Endodermal cell (in vitro differentiated cells): ENCODE data around the gene ZNF384. TPM values are rescaled to one million over a fixed set of nuclear protein-coding genes. Genes with fewer than 3 reads are reported as not detected.

Experiments used
- DNase-seq: peaks from one replicate; pipeline ENCODE4 v3.0.0-alpha.2; 2017
- H3K27ac ChIP-seq: 2 replicates; pipeline ENCODE4 v1.5.1; 2013; ENCODE audit warnings: mild to moderate bottlenecking, low read depth, low read length, moderate library complexity
- H3K27me3 ChIP-seq: 2 replicates; pipeline ENCODE4 v1.6.1; 2013; ENCODE audit warnings: mild to moderate bottlenecking, low read length, moderate library complexity; ENCODE audit not compliant: insufficient read depth, control insufficient read depth, poor library complexity, severe bottlenecking
- H3K36me3 ChIP-seq: 2 replicates; pipeline ENCODE4 v1.7.0; 2013; ENCODE audit warnings: mild to moderate bottlenecking, low read length, moderate library complexity; ENCODE audit not compliant: control insufficient read depth, insufficient read depth
- H3K4me1 ChIP-seq: one replicate; pipeline ENCODE4 v1.7.0; 2013; ENCODE audit warnings: low read length; ENCODE audit not compliant: control insufficient read depth, insufficient read depth
- H3K4me3 ChIP-seq: 2 replicates; pipeline ENCODE4 v1.5.1; 2013; ENCODE audit warnings: mild to moderate bottlenecking, low read length, moderate library complexity
- H3K9ac ChIP-seq: 2 replicates; pipeline ENCODE4 v1.6.1; 2013; ENCODE audit warnings: mild to moderate bottlenecking, low read length, moderate library complexity; ENCODE audit not compliant: poor library complexity, severe bottlenecking; ENCODE audit errors: extremely low read depth
- H3K9me3 ChIP-seq: 2 replicates; pipeline ENCODE4 v1.6.1; 2013; ENCODE audit warnings: mild to moderate bottlenecking, low read length, moderate library complexity; ENCODE audit not compliant: control insufficient read depth
- H3K27ac Mint-ChIP-seq: 2 replicates; pipeline ENCODE4 v1.8.0; 2020; ENCODE audit warnings: mixed read lengths
- H3K27me3 Mint-ChIP-seq: 2 replicates; pipeline ENCODE4 v1.8.0; 2021; ENCODE audit warnings: mild to moderate bottlenecking, mixed read lengths; ENCODE audit not compliant: insufficient read depth
- H3K36me3 Mint-ChIP-seq: 2 replicates; pipeline ENCODE4 v1.8.0; 2020; ENCODE audit warnings: low read depth, mixed read lengths
- H3K4me1 Mint-ChIP-seq: 2 replicates; pipeline ENCODE4 v1.8.0; 2020; ENCODE audit warnings: mixed read lengths
- H3K4me3 Mint-ChIP-seq: 2 replicates; pipeline ENCODE4 v1.8.0; 2020; ENCODE audit warnings: mild to moderate bottlenecking, moderate library complexity, mixed read lengths
- H3K9me3 Mint-ChIP-seq: 2 replicates; pipeline ENCODE4 v1.8.0; 2020; ENCODE audit warnings: mild to moderate bottlenecking, mixed read lengths
- CTCF ChIP-seq: fragments of 200-600 bp; sonication (generic); conservative IDR thresholded peaks from 2 replicates; pipeline ENCODE4 v1.5.0; 2021; ENCODE audit warnings: antibody characterized with exemption, mild to moderate bottlenecking
- WGBS, 2 experiments: methylation state at CpG; one replicate each; pipeline versions ENCODE4 v1.1.5 to v1.1.7; 2013; ENCODE audit warnings: missing lambda C conversion rate in 2 of 2, mixed read lengths in 1 of 2; ENCODE audit not compliant: insufficient coverage in 1 of 2, insufficient read length in 1 of 2; 5-methylcytosine and 5-hydroxymethylcytosine counted together
- total RNA-seq, 2 donors: library from RNA; stranded (reverse); fragmentation: NEBNext Ultra II Directional in 1 of 2; extraction: Animal tissue kit (Norgen Biotek cat#: 25700) in 1 of 2; gene quantifications; 2 replicates in 1 of 2; 3 replicates in 1 of 2; pipeline ENCODE4 v1.2.1, GENCODE V29; 2021

Gene ZNF384
- total RNA-seq, 2 donors from 2014 or later = 74.4 to 146 TPM

- TF ChIP-seq CTCF = no peak
- no peaks in the 10 kb centered on the region for H3K4me1 ChIP-seq
- peak overlapping the region; percentile 75 for H3K4me3 ChIP-seq
- H3K27me3 ChIP-seq = peaks cover 33% of the 10 kb centered on the region
- Mint-ChIP-seq H3K27ac (no peak overlapping the region), H3K9me3 (peaks cover 4% of the 10 kb centered on the region), H3K4me3 (peak overlapping the region; percentile 62), H3K27me3 (peaks cover 86% of the 10 kb centered on the region), H3K4me1 (peaks cover 20% of the 10 kb centered on the region), H3K36me3 (no peaks in the 10 kb centered on the region)
- H3K36me3 ChIP-seq = no peaks in the 10 kb centered on the region
- no peaks in the 10 kb centered on the region for H3K9me3 ChIP-seq
- WGBS, 2 experiments = 25 to 37% methylated on average over 10 to 16 of the region's 16 CpGs
- H3K27ac ChIP-seq = no peak overlapping the region
- H3K9ac ChIP-seq = no peak overlapping the region
- DNase-seq = peak; percentile 59
Observed at GRCh38 chr12:6699259-6699988, 10.2 kb upstream of the ZNF384 start.

GRCh38 chr12:6698352-6699046 lies 9.3 kb upstream of the ZNF384 start:
- Histone ChIP-seq H3K36me3 (no peaks in the 10 kb centered on the region), H3K9me3 (no peaks in the 10 kb centered on the region), H3K4me1 (no peaks in the 10 kb centered on the region), H3K27me3 (peaks cover 33% of the 10 kb centered on the region), H3K4me3 (no peak overlapping the region), H3K9ac (no peak overlapping the region), H3K27ac (no peak overlapping the region)
- H3K36me3 Mint-ChIP-seq = no peaks in the 10 kb centered on the region
- no peak for DNase-seq
- TF ChIP-seq CTCF = no peak
- peak overlapping the region; percentile 16 for H3K27ac Mint-ChIP-seq
- peaks cover 86% of the 10 kb centered on the region for H3K27me3 Mint-ChIP-seq
- peaks cover 4% of the 10 kb centered on the region for H3K9me3 Mint-ChIP-seq
- H3K4me3 Mint-ChIP-seq = peak overlapping the region; percentile 62
- peaks cover 18% of the 10 kb centered on the region for H3K4me1 Mint-ChIP-seq
- 57 to 59% methylated on average over 5 to 8 of the region's 8 CpGs for WGBS, 2 experiments

- Histone ChIP-seq H3K27ac (no peak overlapping the region), H3K4me1 (no peaks in the 10 kb centered on the region), H3K9me3 (no peaks in the 10 kb centered on the region), H3K36me3 (no peaks in the 10 kb centered on the region), H3K9ac (no peak overlapping the region), H3K4me3 (no peak overlapping the region), H3K27me3 (peaks cover 33% of the 10 kb centered on the region)
- TF ChIP-seq CTCF = peak; percentile 99
- H3K27ac Mint-ChIP-seq = peak overlapping the region; percentile 16
- peaks cover 84% of the 10 kb centered on the region for H3K27me3 Mint-ChIP-seq
- peak; percentile 94 for DNase-seq
- H3K4me1 Mint-ChIP-seq = peaks cover 15% of the 10 kb centered on the region
- peaks cover 4% of the 10 kb centered on the region for H3K9me3 Mint-ChIP-seq
- no peak overlapping the region for H3K4me3 Mint-ChIP-seq
- H3K36me3 Mint-ChIP-seq = no peaks in the 10 kb centered on the region
- 80 to 95% methylated on average over 7 to 17 of the region's 17 CpGs for WGBS, 2 experiments
Observed at GRCh38 chr12:6697584-6698351, 8.6 kb upstream of the ZNF384 start.
